ENCODE results near the gene ZBTB16.
A peak's percentile ranks its signal among the peaks of the same experiment; 100 is the strongest.

Gene ZBTB16

DNA sequence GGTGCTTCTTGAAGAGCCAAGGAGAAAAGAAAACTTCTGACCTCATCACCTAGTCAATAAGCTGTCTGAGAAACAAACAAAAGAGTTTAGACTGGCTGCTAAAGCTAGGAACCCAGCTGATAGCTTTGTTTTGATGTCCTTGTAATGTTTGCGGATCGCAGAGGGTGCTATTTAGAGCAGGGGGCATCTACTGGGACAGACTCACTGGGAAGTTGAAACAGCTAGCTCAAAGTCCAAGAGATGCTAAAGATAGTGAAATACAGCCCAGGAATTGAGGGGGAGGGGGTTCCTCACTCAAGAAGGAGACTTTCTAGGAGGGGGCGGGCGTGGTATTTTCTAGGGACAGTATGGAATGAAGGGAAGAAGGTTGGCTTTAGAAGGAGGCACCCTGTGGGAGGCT, 18.9 kb downstream of the ZBTB16 start:
- no peak overlapping the region for H3K4me3 ChIP-seq (ENCODE audit: control insufficient read depth, low read depth, low read length)
- TF ChIP-seq, protein P1, sequence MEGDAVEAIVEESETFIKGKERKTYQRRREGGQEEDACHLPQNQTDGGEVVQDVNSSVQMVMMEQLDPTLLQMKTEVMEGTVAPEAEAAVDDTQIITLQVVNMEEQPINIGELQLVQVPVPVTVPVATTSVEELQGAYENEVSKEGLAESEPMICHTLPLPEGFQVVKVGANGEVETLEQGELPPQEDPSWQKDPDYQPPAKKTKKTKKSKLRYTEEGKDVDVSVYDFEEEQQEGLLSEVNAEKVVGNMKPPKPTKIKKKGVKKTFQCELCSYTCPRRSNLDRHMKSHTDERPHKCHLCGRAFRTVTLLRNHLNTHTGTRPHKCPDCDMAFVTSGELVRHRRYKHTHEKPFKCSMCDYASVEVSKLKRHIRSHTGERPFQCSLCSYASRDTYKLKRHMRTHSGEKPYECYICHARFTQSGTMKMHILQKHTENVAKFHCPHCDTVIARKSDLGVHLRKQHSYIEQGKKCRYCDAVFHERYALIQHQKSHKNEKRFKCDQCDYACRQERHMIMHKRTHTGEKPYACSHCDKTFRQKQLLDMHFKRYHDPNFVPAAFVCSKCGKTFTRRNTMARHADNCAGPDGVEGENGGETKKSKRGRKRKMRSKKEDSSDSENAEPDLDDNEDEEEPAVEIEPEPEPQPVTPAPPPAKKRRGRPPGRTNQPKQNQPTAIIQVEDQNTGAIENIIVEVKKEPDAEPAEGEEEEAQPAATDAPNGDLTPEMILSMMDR (conservative IDR thresholded peaks at IDR 0.05; ENCODE audit: control insufficient read depth, insufficient read depth, low read depth, low read length): no peak
- DNase-seq (ENCODE audit: low read depth): no peak

GRCh38 chr11:114079511-114080065, 20.1 kb downstream of the ZBTB16 start:
- peak; percentile 56 for DNase-seq (ENCODE audit: low read depth)
- TF ChIP-seq, protein P1 (conservative IDR thresholded peaks at IDR 0.05; ENCODE audit: control insufficient read depth, insufficient read depth, low read depth, low read length): no peak
- no peak overlapping the region for H3K4me3 ChIP-seq (ENCODE audit: control insufficient read depth, low read depth, low read length)

DNA sequence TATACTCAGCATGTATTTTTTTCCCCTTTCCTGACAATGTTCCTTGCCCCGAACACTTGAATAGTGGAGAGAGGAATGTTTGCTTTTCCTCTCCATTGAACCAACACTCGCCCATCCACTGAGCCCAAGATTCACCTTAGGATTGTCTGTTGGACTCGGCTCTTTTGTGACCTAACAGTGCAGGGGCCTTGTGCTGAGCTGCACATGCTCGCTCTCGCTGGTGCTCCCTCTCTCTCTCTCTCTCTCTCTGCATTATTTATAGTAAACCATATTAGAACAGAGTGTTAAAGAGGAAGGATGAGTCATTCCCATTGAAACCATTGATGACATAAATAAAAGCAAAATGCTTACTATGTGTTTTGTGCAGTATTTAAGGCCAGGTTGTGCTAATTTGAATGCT, 20.7 kb downstream of the ZBTB16 start:
- H3K4me3 ChIP-seq (ENCODE audit: control insufficient read depth, low read depth, low read length): no peak overlapping the region
- TF ChIP-seq, protein P1 (conservative IDR thresholded peaks at IDR 0.05; ENCODE audit: control insufficient read depth, insufficient read depth, low read depth, low read length): no peak
- DNase-seq (ENCODE audit: low read depth): peak; percentile 87

- TF ChIP-seq, protein P1 (conservative IDR thresholded peaks at IDR 0.05; ENCODE audit: control insufficient read depth, insufficient read depth, low read depth, low read length): no peak
- no peak overlapping the region for H3K4me3 ChIP-seq (ENCODE audit: control insufficient read depth, low read depth, low read length)
- DNase-seq (ENCODE audit: low read depth): no peak
These were observed 21.3 kb downstream of the ZBTB16 start for GRCh38 chr11:114080769-114081168.

DNA sequence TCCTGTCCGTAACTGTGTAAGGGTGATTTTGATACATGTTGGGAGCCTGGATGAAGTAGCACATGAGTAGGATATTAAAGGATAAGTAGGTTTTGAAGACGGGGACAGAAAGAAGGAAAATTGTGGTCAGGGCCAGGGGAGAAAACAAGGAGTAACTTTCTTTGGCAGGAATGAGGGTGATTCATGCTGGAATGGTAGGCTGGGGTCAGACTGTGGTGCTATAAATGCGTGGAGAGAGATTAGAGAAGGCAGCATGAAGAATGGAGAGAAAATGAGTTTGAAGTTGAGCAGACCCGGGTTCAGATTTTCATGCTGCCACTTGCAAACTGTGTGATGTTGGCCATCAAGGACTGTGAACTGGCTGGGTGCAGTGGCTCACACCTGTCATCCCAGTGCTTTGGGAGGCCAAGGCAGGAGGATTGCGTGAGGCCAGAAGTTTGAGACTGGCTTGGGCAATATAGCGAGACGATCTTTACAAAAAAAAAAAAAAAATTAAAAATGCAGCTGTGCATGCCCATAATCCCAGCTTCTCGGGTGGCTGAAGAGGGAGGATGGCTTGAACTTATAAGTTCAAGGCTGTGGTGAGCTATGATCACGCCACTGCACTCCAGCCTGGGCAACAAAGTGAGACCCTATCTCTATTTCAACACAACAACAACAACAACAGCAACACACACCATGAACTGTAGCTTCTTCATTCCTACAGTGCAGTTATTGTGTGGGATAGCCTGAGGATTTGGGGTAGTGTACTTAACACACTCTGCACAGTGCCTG, 22.3 kb downstream of the ZBTB16 start:
- H3K4me3 ChIP-seq (ENCODE audit: control insufficient read depth, low read depth, low read length): no peak overlapping the region
- TF ChIP-seq, protein P1 (conservative IDR thresholded peaks at IDR 0.05; ENCODE audit: control insufficient read depth, insufficient read depth, low read depth, low read length): no peak
- peak; percentile 89 for DNase-seq (ENCODE audit: low read depth)

DNA sequence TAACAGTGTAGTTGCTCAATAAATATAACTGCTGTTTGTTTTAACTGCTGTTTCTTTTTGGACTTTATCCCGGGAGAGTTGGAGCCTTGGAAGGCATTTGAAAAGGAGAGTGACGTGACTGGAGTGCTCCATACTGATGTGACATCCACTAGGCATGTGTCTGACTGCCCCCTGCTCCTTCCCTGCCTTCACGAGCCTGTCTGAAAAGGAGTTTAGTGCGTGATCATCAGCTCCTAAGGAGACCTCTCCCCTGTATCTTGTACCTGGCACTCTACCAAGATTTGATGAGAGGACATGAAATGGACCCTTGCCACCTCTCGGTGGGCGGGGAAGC, 22.9 kb downstream of the ZBTB16 start:
- TF ChIP-seq, protein P1 (conservative IDR thresholded peaks at IDR 0.05; ENCODE audit: control insufficient read depth, insufficient read depth, low read depth, low read length): no peak
- DNase-seq (ENCODE audit: low read depth): peak; percentile 66
- no peak overlapping the region for H3K4me3 ChIP-seq (ENCODE audit: control insufficient read depth, low read depth, low read length)
